Stimulated activated naive CD8-positive, alpha-beta T cell treated with anti-CD3 and anti-CD28 coated beads, Interleukin-15, amount 100 ng/mL, for 72 hours (primary cell): Measurements from ENCODE around the gene SPAG7.

Experiments used
- ATAC-seq: fragments of 150-1000 bp; cut with Tn5 transposase; 2 replicates; pipeline ENCODE4 v1.10.0; 2021; ENCODE audit warnings: mild to moderate bottlenecking, moderate library complexity
- DNase-seq, 2 donors: peaks; one replicate each; pipeline ENCODE4 v3.0.0; 2021 to 2022
- H3K27ac Mint-ChIP-seq, 2 donors: one replicate each; pipeline ENCODE4 v1.8.0; 2022; ENCODE audit warnings: mild to moderate bottlenecking in 2 of 2, mixed read lengths in 2 of 2, moderate library complexity in 2 of 2
- H3K27me3 Mint-ChIP-seq: one replicate; pipeline ENCODE4 v1.8.0; 2022; ENCODE audit warnings: mixed read lengths
- H3K4me1 Mint-ChIP-seq: one replicate; pipeline ENCODE4 v1.8.0; 2022; ENCODE audit warnings: mild to moderate bottlenecking, mixed read lengths
- H3K4me3 Mint-ChIP-seq, 2 donors: one replicate each; pipeline ENCODE4 v1.8.0; 2022; ENCODE audit warnings: mild to moderate bottlenecking in 2 of 2, mixed read lengths in 2 of 2, moderate library complexity in 1 of 2
- H3K9me3 Mint-ChIP-seq, 2 donors: one replicate each; pipeline ENCODE4 v1.8.0; 2022; ENCODE audit warnings: mixed read lengths in 2 of 2

Gene SPAG7

GRCh38 chr17:4986951-4987766 lies 19.5 kb upstream of the SPAG7 start, which contains the start of gene CAMTA2:
CAMTA2 (minus strand) TSS chr17:4987675; CDS start chr17:4986222, 1,453 bp downstream.
- ATAC-seq, result peak; percentile 92
- peaks cover 41% of the 10 kb centered on the region for H3K4me1 Mint-ChIP-seq
- H3K27me3 Mint-ChIP-seq, result no peaks in the 10 kb centered on the region
- no peaks in the 10 kb centered on the region for H3K9me3 Mint-ChIP-seq
- DNase-seq, result peak; percentile 82 to 87
- peak within 1 kb of the TSS; percentile 95 to 97 for H3K27ac Mint-ChIP-seq
- H3K4me3 Mint-ChIP-seq, result peak within 1 kb of the TSS; percentile 93 to 99

GRCh38 chr17:4986403-4986802 lies 18.8 kb upstream of the SPAG7 start:
- Mint-ChIP-seq H3K4me3 (peak overlapping the region; percentile 93 to 99), H3K27me3 (no peaks in the 10 kb centered on the region)

GRCh38 chr17:4982305-4982704 lies 14.7 kb upstream of the SPAG7 start:
- ATAC-seq, result no peak
- Mint-ChIP-seq H3K4me3 (no peak overlapping the region), H3K27me3 (no peaks in the 10 kb centered on the region), H3K9me3 (no peaks in the 10 kb centered on the region), H3K27ac (no peak overlapping the region), H3K4me1 (peaks cover 37% of the 10 kb centered on the region)
- no peak for DNase-seq

More at GRCh38 chr17:4986403-4986802, 18.8 kb upstream of the SPAG7 start:
- no peaks in the 10 kb centered on the region for H3K9me3 Mint-ChIP-seq
- DNase-seq (no peak), ATAC-seq (no peak)
- H3K27ac Mint-ChIP-seq, result peak overlapping the region; percentile 24 to 87
- peaks cover 47% of the 10 kb centered on the region for H3K4me1 Mint-ChIP-seq

- Mint-ChIP-seq H3K4me3 (peak overlapping the region in 1 of 2 donors; percentile 11), H3K4me1 (peaks cover 24% of the 10 kb centered on the region), H3K27ac (peak overlapping the region in 1 of 2 donors; percentile 59), H3K9me3 (no peaks in the 10 kb centered on the region), H3K27me3 (no peaks in the 10 kb centered on the region)
- ATAC-seq (peak; percentile 84), DNase-seq (peak; percentile 43 to 57)
Observed at GRCh38 chr17:4980644-4981216, 13.1 kb upstream of the SPAG7 start.

GRCh38 chr17:4978726-4979125 lies 11.1 kb upstream of the SPAG7 start:
- H3K27me3 Mint-ChIP-seq, result no peaks in the 10 kb centered on the region
- no peaks in the 10 kb centered on the region for H3K9me3 Mint-ChIP-seq
- H3K4me3 Mint-ChIP-seq, result no peak overlapping the region
- no peak overlapping the region for H3K27ac Mint-ChIP-seq
- DNase-seq (no peak), ATAC-seq (no peak)
- peaks cover 24% of the 10 kb centered on the region for H3K4me1 Mint-ChIP-seq

- H3K27me3 Mint-ChIP-seq, result no peaks in the 10 kb centered on the region
- ATAC-seq, result no peak
- H3K4me1 Mint-ChIP-seq, result peaks cover 7% of the 10 kb centered on the region
- H3K4me3 Mint-ChIP-seq, result no peak overlapping the region
- DNase-seq, result no peak
- no peaks in the 10 kb centered on the region for H3K9me3 Mint-ChIP-seq
- H3K27ac Mint-ChIP-seq, result peak overlapping the region; percentile 49 to 71
Observed at GRCh38 chr17:4974115-4974670, 6.6 kb upstream of the SPAG7 start.

- ATAC-seq (no peak), DNase-seq (no peak)
- no peak overlapping the region for H3K4me3 Mint-ChIP-seq
- H3K27me3 Mint-ChIP-seq, result no peaks in the 10 kb centered on the region
- peak overlapping the region; percentile 49 to 71 for H3K27ac Mint-ChIP-seq
- no peaks in the 10 kb centered on the region for H3K9me3 Mint-ChIP-seq
- H3K4me1 Mint-ChIP-seq, result peaks cover 7% of the 10 kb centered on the region
Observed at GRCh38 chr17:4973256-4974114, 5.9 kb upstream of the SPAG7 start.

GRCh38 chr17:4972752-4973151 lies 5.1 kb upstream of the SPAG7 start:
- no peaks in the 10 kb centered on the region for H3K9me3 Mint-ChIP-seq
- no peak overlapping the region for H3K4me3 Mint-ChIP-seq
- peaks cover 7% of the 10 kb centered on the region for H3K4me1 Mint-ChIP-seq
- no peak overlapping the region for H3K27ac Mint-ChIP-seq
- H3K27me3 Mint-ChIP-seq, result no peaks in the 10 kb centered on the region
- ATAC-seq (no peak), DNase-seq (no peak)

- peaks cover 7% of the 10 kb centered on the region for H3K4me1 Mint-ChIP-seq
- no peaks in the 10 kb centered on the region for H3K27me3 Mint-ChIP-seq
- ATAC-seq (no peak), DNase-seq (no peak)
- H3K27ac Mint-ChIP-seq, result no peak overlapping the region
- no peak overlapping the region for H3K4me3 Mint-ChIP-seq
- H3K9me3 Mint-ChIP-seq, result no peaks in the 10 kb centered on the region
Observed at GRCh38 chr17:4972322-4972721, 4.7 kb upstream of the SPAG7 start.

- Mint-ChIP-seq H3K9me3 (no peaks in the 10 kb centered on the region), H3K27ac (peak overlapping the region in 1 of 2 donors; percentile 66), H3K27me3 (no peaks in the 10 kb centered on the region), H3K4me3 (no peak overlapping the region), H3K4me1 (peaks cover 7% of the 10 kb centered on the region)
- no peak for DNase-seq
- ATAC-seq, result no peak
Observed at GRCh38 chr17:4971826-4972225, 4.2 kb upstream of the SPAG7 start.

GRCh38 chr17:4970273-4970672 lies 2.7 kb upstream of the SPAG7 start:
- peaks cover 0 to 3% of the 10 kb centered on the region in 2 donors for H3K9me3 Mint-ChIP-seq
- ATAC-seq, result no peak
- H3K4me1 Mint-ChIP-seq, result peaks cover 21% of the 10 kb centered on the region
- DNase-seq, result no peak
- H3K27me3 Mint-ChIP-seq, result no peaks in the 10 kb centered on the region
- H3K27ac Mint-ChIP-seq, result no peak overlapping the region
- H3K4me3 Mint-ChIP-seq, result no peak overlapping the region

GRCh38 chr17:4969551-4970173 lies 2.0 kb upstream of the SPAG7 start:
- H3K4me1 Mint-ChIP-seq, result peaks cover 24% of the 10 kb centered on the region
- H3K9me3 Mint-ChIP-seq, result peaks cover 0 to 7% of the 10 kb centered on the region in 2 donors
- no peak overlapping the region for H3K27ac Mint-ChIP-seq
- no peaks in the 10 kb centered on the region for H3K27me3 Mint-ChIP-seq
- DNase-seq (peak in 1 of 2 donors; percentile 73), ATAC-seq (peak; percentile 49)
- no peak overlapping the region for H3K4me3 Mint-ChIP-seq

- no peaks in the 10 kb centered on the region for H3K27me3 Mint-ChIP-seq
- H3K27ac Mint-ChIP-seq, result no peak overlapping the region
- DNase-seq (peak; percentile 77 to 84), ATAC-seq (peak; percentile 73)
- H3K4me1 Mint-ChIP-seq, result peaks cover 24% of the 10 kb centered on the region
- peaks cover 0 to 7% of the 10 kb centered on the region in 2 donors for H3K9me3 Mint-ChIP-seq
- no peak overlapping the region for H3K4me3 Mint-ChIP-seq
Observed at GRCh38 chr17:4969047-4969550, 1.5 kb upstream of the SPAG7 start.

- Mint-ChIP-seq H3K4me1 (peaks cover 20% of the 10 kb centered on the region), H3K27ac (no peak overlapping the region), H3K27me3 (no peaks in the 10 kb centered on the region), H3K4me3 (no peak overlapping the region), H3K9me3 (peaks cover 0 to 7% of the 10 kb centered on the region in 2 donors)
- DNase-seq (peak in 1 of 2 donors; percentile 69), ATAC-seq (peak; percentile 4)
Observed at GRCh38 chr17:4968486-4969046, 949 bp upstream of the SPAG7 start.
